Sigmoid colon (tissue), 3 donors: ENCODE results near the gene RIMBP2.

Experiments used
- CTCF ChIP-seq, 4 experiments: fragments of 450-650 bp in 3 of 4; fragments of 200-600 bp in 1 of 4; IDR thresholded peaks; one replicate each; pipeline ENCODE4 v1.5.1; 2016 to 2019; ENCODE audit warnings: antibody characterized with exemption in 4 of 4, mild to moderate bottlenecking in 3 of 4, moderate library complexity in 2 of 4
- POLR2A ChIP-seq, 2 donors: fragments of 450-650 bp; IDR thresholded peaks; one replicate each; pipeline ENCODE4 v1.6.1; 2016; ENCODE audit warnings: antibody characterized with exemption in 2 of 2, mild to moderate bottlenecking in 2 of 2, moderate library complexity in 2 of 2

GRCh38 chr12:130413909-130414308 is 302.2 kb downstream of the RIMBP2 start:
- TF ChIP-seq CTCF (IDR thresholded peaks at IDR 0.05) (no peak), POLR2A (IDR thresholded peaks at IDR 0.05) (no peak)
